Liver (tissue), 9 donors: ENCODE data around the gene EIF4G2. TPM values are rescaled to one million over a fixed set of nuclear protein-coding genes. Genes with fewer than 3 reads are reported as not detected.
"Not testable (repeated sequence)": the region's sequence is repeated elsewhere in the genome, so short reads cannot be mapped to it uniquely, and the experiment has no call there.

Experiments used
- DNase-seq: peaks from one replicate; pipeline ENCODE4 v3.0.0-alpha.2; 2017; ENCODE audit warnings: low spot score
- H3K27ac ChIP-seq, 2 donors: one replicate each; pipeline ENCODE4 v1.7.0; 2013; ENCODE audit warnings: inconsistent platforms in 2 of 2, low read length in 2 of 2, control low read depth in 1 of 2, low read depth in 1 of 2, mild to moderate bottlenecking in 1 of 2
- H3K27me3 ChIP-seq, 4 donors: one replicate each; pipeline versions ENCODE4 v1.6.1 to v1.7.0; 2013; ENCODE audit warnings: low read length in 3 of 4, inconsistent platforms in 1 of 4, mild to moderate bottlenecking in 1 of 4, moderate library complexity in 1 of 4; ENCODE audit not compliant: control insufficient read depth in 4 of 4, insufficient read depth in 4 of 4
- H3K36me3 ChIP-seq, 4 donors: one replicate each; pipeline versions ENCODE4 v1.6.1 to v1.7.0; 2013; ENCODE audit warnings: low read length in 3 of 4, mild to moderate bottlenecking in 3 of 4, low read depth in 1 of 4, moderate library complexity in 1 of 4; ENCODE audit not compliant: control insufficient read depth in 4 of 4, insufficient read depth in 3 of 4
- H3K4me1 ChIP-seq, 4 donors: one replicate each; pipeline versions ENCODE4 v1.6.1 to v1.7.0; 2013; ENCODE audit warnings: low read length in 3 of 4, mild to moderate bottlenecking in 3 of 4, moderate library complexity in 1 of 4; ENCODE audit not compliant: control insufficient read depth in 4 of 4, insufficient read depth in 4 of 4
- H3K4me3 ChIP-seq, 3 donors: one replicate each; pipeline versions ENCODE4 v1.6.1 to v1.7.0; 2013; ENCODE audit warnings: low read length in 3 of 3, control low read depth in 1 of 3, low read depth in 1 of 3, mild to moderate bottlenecking in 1 of 3
- H3K9ac ChIP-seq, 2 donors: one replicate each; pipeline ENCODE4 v1.7.0; 2013; ENCODE audit warnings: low read length in 2 of 2, mild to moderate bottlenecking in 2 of 2, moderate library complexity in 2 of 2, control low read depth in 1 of 2, low read depth in 1 of 2
- H3K9me3 ChIP-seq, 4 donors: one replicate each; pipeline versions ENCODE4 v1.6.1 to v1.7.0; 2013; ENCODE audit warnings: low read length in 3 of 4; ENCODE audit not compliant: control insufficient read depth in 4 of 4
- EGR1 ChIP-seq, 2 donors: IDR thresholded peaks; 2 replicates each; pipeline ENCODE4 v1.6.1; 2016 to 2018; ENCODE audit warnings: antibody characterized with exemption in 2 of 2, low read depth in 2 of 2
- FOXA1 ChIP-seq: IDR thresholded peaks from 2 replicates; pipeline ENCODE4 v1.6.1; 2016; ENCODE audit warnings: antibody characterized with exemption
- FOXA2 ChIP-seq: IDR thresholded peaks from 2 replicates; pipeline ENCODE4 v1.6.1; 2016; ENCODE audit warnings: antibody characterized with exemption
- GABPA ChIP-seq, 2 donors: IDR thresholded peaks in 1 of 2; conservative IDR thresholded peaks in 1 of 2; 2 replicates each; pipeline ENCODE4 v1.6.1; 2016; ENCODE audit warnings: antibody characterized with exemption in 2 of 2, mild to moderate bottlenecking in 1 of 2, moderate library complexity in 1 of 2
- HNF4A ChIP-seq, 2 donors: conservative IDR thresholded peaks; 2 replicates each; pipeline ENCODE4 v1.6.1; 2016; ENCODE audit warnings: antibody characterized with exemption in 2 of 2, mild to moderate bottlenecking in 2 of 2
- HNF4G ChIP-seq: IDR thresholded peaks from 2 replicates; pipeline ENCODE4 v1.6.1; 2016; ENCODE audit warnings: antibody characterized with exemption
- JUND ChIP-seq, 2 donors: IDR thresholded peaks; 2 replicates each; pipeline ENCODE4 v1.6.1; 2016; ENCODE audit warnings: antibody characterized with exemption in 2 of 2
- NR2F2 ChIP-seq: IDR thresholded peaks from 2 replicates; pipeline ENCODE4 v1.6.1; 2016; ENCODE audit warnings: antibody characterized with exemption
- RAD21 ChIP-seq, 2 donors: IDR thresholded peaks; 2 replicates each; pipeline ENCODE4 v1.6.1; 2016; ENCODE audit warnings: antibody characterized with exemption in 2 of 2, mild to moderate bottlenecking in 2 of 2
- RXRA ChIP-seq, 2 donors: IDR thresholded peaks; 2 replicates each; pipeline ENCODE4 v1.6.1; 2017 to 2018; ENCODE audit warnings: antibody characterized with exemption in 2 of 2, mild to moderate bottlenecking in 1 of 2
- SP1 ChIP-seq: IDR thresholded peaks from 2 replicates; pipeline ENCODE4 v1.6.1; 2018; ENCODE audit warnings: antibody characterized with exemption, mild to moderate bottlenecking
- TAF1 ChIP-seq: conservative IDR thresholded peaks from 2 replicates; pipeline ENCODE4 v1.6.1; 2016; ENCODE audit warnings: antibody characterized with exemption, mild to moderate bottlenecking
- YY1 ChIP-seq: IDR thresholded peaks from 2 replicates; pipeline ENCODE4 v1.6.1; 2016; ENCODE audit warnings: antibody characterized with exemption, mild to moderate bottlenecking
- ZBTB33 ChIP-seq: IDR thresholded peaks from 2 replicates; pipeline ENCODE4 v1.6.1; 2016; ENCODE audit warnings: antibody characterized with exemption
- WGBS: extraction: QIAGEN DNeasy Blood & Tissue Kit; methylation state at CpG from one replicate; pipeline ENCODE4 v1.1.7; 2013; 5-methylcytosine and 5-hydroxymethylcytosine counted together
- polyA plus RNA-seq, 2 donors: library from polyadenylated mRNA; stranded (reverse) in 1 of 2; unstranded in 1 of 2; fragments of 200-250 nt in 1 of 2; fragments of >200 nt in 1 of 2; fragmentation: Nextera tagmentation in 1 of 2; extraction: Ambion mirVana in 1 of 2; gene quantifications; one replicate each; pipeline versions ENCODE4 v1.2.1 to v1.2.3, GENCODE V29; 2013 to 2015
- total RNA-seq, 2 donors: library from RNA; depleted of rRNA; stranded (reverse); fragments of >200 nt; gene quantifications; one replicate each; pipeline ENCODE4 v1.2.3, GENCODE V29; 2014
- TF ChIP-seq, protein P1 (sequence below): IDR thresholded peaks from 2 replicates; pipeline ENCODE4 v1.6.1; 2016; ENCODE audit warnings: antibody characterized with exemption, mild to moderate bottlenecking
- donor health status: healthy.
- donor health status: healthy.
- donor health status: healthy.
- donor health status: healthy.
- donor health status: healthy.

The EIF4G2 gene
- total and polyA plus RNA-seq, 4 donors = 126 to 268 (median 209) TPM

- DNase-seq = no peak
- Histone ChIP-seq H3K36me3 (no peaks in the 10 kb centered on the region), H3K9me3 (no peaks in the 10 kb centered on the region), H3K27me3 (no peaks in the 10 kb centered on the region), H3K4me1 (peaks cover 0 to 2% (median under 1%) of the 10 kb centered on the region in 4 donors), H3K27ac (no peak overlapping the region), H3K4me3 (no peak overlapping the region), H3K9ac (no peak overlapping the region)
- no peak for TF ChIP-seq FOXA1
- no peak for TF ChIP-seq FOXA2
- WGBS = 70% methylated on average over 3 of the region's 3 CpGs
Measured at GRCh38 chr11:10824888-10825287, 16.2 kb upstream of the EIF4G2 start.

GRCh38 chr11:10823152-10823579 lies 14.4 kb upstream of the EIF4G2 start:
- DNase-seq = no peak
- no peak overlapping the region for H3K4me3 ChIP-seq
- TF ChIP-seq ZBTB33 (no peak), HNF4G (no peak), FOXA1 (no peak), EGR1 (IDR thresholded peaks at IDR 0.05; ENCODE audit: low read depth in 2 of 2) (no peak), RAD21 (IDR thresholded peaks at IDR 0.05) (no peak), NR2F2 (no peak)
- TF ChIP-seq, protein P1, sequence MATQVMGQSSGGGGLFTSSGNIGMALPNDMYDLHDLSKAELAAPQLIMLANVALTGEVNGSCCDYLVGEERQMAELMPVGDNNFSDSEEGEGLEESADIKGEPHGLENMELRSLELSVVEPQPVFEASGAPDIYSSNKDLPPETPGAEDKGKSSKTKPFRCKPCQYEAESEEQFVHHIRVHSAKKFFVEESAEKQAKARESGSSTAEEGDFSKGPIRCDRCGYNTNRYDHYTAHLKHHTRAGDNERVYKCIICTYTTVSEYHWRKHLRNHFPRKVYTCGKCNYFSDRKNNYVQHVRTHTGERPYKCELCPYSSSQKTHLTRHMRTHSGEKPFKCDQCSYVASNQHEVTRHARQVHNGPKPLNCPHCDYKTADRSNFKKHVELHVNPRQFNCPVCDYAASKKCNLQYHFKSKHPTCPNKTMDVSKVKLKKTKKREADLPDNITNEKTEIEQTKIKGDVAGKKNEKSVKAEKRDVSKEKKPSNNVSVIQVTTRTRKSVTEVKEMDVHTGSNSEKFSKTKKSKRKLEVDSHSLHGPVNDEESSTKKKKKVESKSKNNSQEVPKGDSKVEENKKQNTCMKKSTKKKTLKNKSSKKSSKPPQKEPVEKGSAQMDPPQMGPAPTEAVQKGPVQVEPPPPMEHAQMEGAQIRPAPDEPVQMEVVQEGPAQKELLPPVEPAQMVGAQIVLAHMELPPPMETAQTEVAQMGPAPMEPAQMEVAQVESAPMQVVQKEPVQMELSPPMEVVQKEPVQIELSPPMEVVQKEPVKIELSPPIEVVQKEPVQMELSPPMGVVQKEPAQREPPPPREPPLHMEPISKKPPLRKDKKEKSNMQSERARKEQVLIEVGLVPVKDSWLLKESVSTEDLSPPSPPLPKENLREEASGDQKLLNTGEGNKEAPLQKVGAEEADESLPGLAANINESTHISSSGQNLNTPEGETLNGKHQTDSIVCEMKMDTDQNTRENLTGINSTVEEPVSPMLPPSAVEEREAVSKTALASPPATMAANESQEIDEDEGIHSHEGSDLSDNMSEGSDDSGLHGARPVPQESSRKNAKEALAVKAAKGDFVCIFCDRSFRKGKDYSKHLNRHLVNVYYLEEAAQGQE = no peak
- WGBS = 53% methylated on average over 2 of the region's 2 CpGs
- H3K36me3 ChIP-seq = no peaks in the 10 kb centered on the region
- no peak overlapping the region for H3K9ac ChIP-seq
- peaks cover 0 to 4% (median under 1%) of the 10 kb centered on the region in 4 donors for H3K4me1 ChIP-seq
- no peaks in the 10 kb centered on the region for H3K9me3 ChIP-seq
- H3K27me3 ChIP-seq = no peaks in the 10 kb centered on the region
- H3K27ac ChIP-seq = no peak overlapping the region

GRCh38 chr11:10822491-10822890 lies 13.8 kb upstream of the EIF4G2 start:
- not testable (repeated sequence) for H3K9ac ChIP-seq, H3K4me3 ChIP-seq, H3K27me3 ChIP-seq, H3K27ac ChIP-seq, H3K4me1 ChIP-seq, H3K36me3 ChIP-seq, DNase-seq, H3K9me3 ChIP-seq
- WGBS = 97% methylated on average over 3 of the region's 3 CpGs

DNA sequence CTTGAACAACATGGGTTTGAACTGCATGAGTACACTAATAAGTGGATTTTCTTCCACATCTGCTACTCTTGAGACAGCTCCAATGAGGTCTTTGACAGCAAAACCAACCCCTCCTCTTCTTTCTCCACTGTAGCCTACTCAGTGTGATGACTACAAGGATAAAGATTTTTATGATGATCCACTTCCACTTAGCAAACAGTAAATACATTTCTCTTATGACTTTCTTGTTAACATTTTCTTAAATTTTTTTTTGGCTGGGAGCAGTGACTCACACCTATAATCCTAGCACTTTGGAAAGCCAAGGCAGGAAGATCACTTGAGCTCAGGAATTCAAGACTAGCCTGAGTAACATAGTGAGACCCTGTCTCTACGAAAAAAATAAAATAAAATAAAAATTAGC lies 9.9 kb upstream of the EIF4G2 start:
- DNase-seq = no peak
- 89% methylated on average over 1 of the region's 1 CpG for WGBS
- Histone ChIP-seq H3K9me3 (no peaks in the 10 kb centered on the region), H3K36me3 (no peaks in the 10 kb centered on the region), H3K9ac (no peak overlapping the region), H3K4me3 (no peak overlapping the region), H3K27ac (no peak overlapping the region), H3K4me1 (peaks cover 0 to 6% (median 0%) of the 10 kb centered on the region in 4 donors), H3K27me3 (no peaks in the 10 kb centered on the region)
- no peak for TF ChIP-seq RXRA (IDR thresholded peaks at IDR 0.05)
- TF ChIP-seq TAF1 = no peak
- no peak for TF ChIP-seq HNF4G
- no peak for TF ChIP-seq JUND (IDR thresholded peaks at IDR 0.05)
- no peak for TF ChIP-seq RAD21 (IDR thresholded peaks at IDR 0.05)
- TF ChIP-seq YY1 = no peak
- TF ChIP-seq, protein P1 = no peak
- TF ChIP-seq GABPA (IDR thresholded peaks at IDR 0.05 in 1 of 2, conservative IDR thresholded peaks at IDR 0.05 in 1 of 2) = no peak
- TF ChIP-seq SP1 = no peak
- no peak for TF ChIP-seq HNF4A (conservative IDR thresholded peaks at IDR 0.05)
- no peak for TF ChIP-seq NR2F2
